GM19023 (cell line): ENCODE measurements around the gene CATSPER4.
"Not testable (repeated sequence)": the region's sequence is repeated elsewhere in the genome, so short reads cannot be mapped to it uniquely, and the experiment has no call there.

ENCODE experiments used
- ATAC-seq: cut with Tn5 transposase; IDR thresholded peaks from one replicate; pipeline ENCODE4 v1.9.1; 2021; ENCODE audit warnings: mild to moderate bottlenecking, moderate library complexity; ENCODE audit not compliant: unreplicated experiment

CATSPER4 gene

GRCh38 chr1:26189331-26189730 lies 1.1 kb upstream of the CATSPER4 start:
- ATAC-seq, result no peak

- no peak for ATAC-seq
These were observed 589 bp upstream of the CATSPER4 start for GRCh38 chr1:26189751-26190275.

DNA sequence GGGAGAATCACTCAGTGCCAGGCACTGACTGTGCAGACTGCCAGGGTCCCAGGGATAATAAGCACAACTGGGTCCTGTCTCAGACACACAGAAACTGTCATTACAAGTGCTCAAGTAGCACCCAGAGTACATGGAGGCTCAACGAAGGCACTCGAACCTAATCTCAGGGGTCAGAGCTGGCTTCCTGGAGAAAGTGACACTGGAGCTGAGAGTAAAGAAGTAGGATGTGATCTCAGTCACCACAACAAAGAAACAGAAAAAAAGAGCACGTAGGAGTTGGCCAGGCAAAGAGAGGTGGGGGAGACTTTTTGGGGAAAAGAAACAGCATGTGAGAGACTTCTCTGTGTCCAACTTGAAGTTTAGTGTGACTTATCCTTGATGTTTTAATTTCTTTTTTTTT lies 1.3 kb downstream of the CATSPER4 start:
- no peak for ATAC-seq

DNA sequence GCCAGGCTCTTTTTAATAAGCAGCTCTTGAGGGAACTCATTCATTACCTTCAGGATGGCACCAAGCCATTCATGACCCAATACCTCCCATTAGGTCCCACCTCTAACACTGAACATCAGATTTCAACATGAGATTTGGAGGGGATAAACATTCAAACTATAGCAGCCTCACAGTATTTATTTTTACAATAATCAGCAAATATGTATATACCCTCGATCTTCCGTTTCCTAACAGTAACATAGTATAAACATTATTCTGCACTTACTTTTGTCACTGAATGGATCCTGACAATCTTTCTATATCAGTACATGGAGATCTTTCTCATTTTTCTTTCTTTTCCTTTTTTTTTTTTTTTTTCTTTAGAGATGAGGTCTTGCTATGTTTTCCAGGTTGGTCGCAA lies 5.4 kb downstream of the CATSPER4 start:
- ATAC-seq, result no peak

- ATAC-seq, result no peak
These were observed 6.9 kb downstream of the CATSPER4 start for GRCh38 chr1:26197301-26197700.

- no peak for ATAC-seq
These were observed 7.4 kb downstream of the CATSPER4 start for GRCh38 chr1:26197813-26198212.

- no peak for ATAC-seq
These were observed 10.0 kb downstream of the CATSPER4 start for GRCh38 chr1:26200413-26200812.

GRCh38 chr1:26203642-26204318 lies 13.4 kb downstream of the CATSPER4 start:
- no peak for ATAC-seq

DNA sequence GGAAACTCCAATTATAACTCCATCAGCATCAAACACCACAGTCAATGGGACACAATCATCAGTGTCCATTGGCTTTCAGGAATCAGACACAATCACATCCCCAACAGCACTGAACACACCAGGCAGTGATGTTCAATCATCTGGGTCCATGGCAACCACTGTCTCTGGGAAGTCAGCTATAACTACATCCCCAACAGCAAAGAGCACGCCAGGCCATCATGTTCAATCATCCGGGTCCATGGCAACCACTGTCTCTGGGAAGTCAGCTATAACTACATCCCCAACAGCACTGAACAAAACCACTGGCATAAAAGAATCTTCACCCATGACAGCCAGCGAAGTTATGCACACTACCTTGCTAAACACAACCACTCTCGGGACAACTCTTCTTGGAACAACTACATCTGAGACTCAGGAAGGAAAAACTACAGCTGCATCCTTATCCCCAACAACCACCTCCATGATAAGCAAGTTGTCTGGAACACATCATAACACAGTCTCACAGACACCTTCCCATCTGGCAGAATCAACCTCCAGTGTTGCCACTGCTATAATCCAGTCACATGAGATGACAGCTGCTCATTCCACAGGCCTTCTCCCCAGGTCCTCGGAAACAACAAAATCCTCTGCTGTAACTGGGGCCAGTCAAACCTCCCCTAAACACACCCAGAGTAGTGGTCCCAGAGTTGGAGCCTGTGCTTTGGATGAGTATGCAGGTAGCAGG lies 19.9 kb downstream of the CATSPER4 start:
- no peak for ATAC-seq

- ATAC-seq, result no peak
These were observed 22.3 kb downstream of the CATSPER4 start for GRCh38 chr1:26212726-26213125.

DNA sequence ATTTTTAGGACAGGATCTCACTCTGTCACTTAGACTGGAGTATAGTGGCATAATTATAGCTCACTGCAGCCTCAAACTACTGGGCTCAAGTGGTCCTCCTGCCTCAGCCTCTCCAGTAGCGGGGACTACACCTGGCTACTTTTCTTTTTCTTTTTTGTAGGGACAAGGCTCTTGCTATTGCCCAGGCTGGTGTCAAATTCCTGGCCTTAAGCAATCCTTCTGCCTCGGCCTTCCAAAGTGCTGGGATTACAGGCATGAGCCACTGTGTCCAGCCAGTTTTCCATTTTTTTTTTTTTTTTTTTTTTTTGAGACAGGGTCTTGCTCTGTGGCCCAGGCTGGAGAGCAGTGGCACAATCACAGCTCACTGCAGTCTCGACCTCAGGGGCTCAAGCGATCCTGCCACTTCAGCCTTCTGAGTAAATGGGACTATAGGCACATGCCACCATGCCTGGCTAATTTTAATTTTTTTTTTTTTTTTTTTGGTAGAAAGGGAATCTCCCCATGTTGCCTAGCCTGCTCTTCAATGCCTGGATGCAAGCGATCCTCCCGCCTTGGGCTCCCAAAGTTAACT lies 23.0 kb downstream of the CATSPER4 start:
- ATAC-seq, result no peak

GRCh38 chr1:26215246-26215645 lies 24.8 kb downstream of the CATSPER4 start:
- no peak for ATAC-seq

- ATAC-seq, result no peak
These were observed 28.6 kb downstream of the CATSPER4 start for GRCh38 chr1:26218906-26219494.

DNA sequence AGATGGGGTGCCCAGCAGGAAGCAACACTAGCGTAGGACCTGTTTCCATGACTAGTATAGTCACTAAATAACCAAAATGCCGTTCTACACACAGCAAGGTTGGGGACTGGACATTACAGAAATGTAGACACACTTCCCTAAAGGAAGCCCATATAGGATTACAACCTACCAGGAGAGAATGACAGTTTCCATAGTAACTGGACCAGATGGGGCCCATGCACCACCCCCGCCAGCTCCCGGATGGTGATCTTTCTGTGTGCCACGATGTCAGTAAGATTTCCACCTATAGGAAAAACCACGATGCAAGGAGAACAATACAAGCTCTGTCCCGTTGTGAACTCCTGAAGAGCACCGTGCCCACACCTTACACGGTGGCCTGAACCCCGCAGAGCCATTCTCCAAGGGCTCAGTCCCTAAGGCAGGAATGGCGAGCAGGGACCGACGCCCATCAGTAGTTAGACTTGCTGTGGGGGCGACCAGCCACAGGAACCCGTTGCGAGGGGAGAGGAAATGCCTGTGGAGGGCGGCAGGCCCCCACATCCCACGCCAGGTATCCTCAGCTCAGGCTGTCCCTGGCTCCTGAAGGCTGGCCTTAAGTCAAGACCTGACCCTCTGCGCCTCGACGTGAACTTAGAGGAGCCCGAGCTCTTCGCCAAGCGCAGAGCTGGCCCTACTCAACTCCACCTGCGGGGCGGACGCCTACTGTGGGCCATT lies 30.0 kb downstream of the CATSPER4 start:
- ATAC-seq, result no peak

DNA sequence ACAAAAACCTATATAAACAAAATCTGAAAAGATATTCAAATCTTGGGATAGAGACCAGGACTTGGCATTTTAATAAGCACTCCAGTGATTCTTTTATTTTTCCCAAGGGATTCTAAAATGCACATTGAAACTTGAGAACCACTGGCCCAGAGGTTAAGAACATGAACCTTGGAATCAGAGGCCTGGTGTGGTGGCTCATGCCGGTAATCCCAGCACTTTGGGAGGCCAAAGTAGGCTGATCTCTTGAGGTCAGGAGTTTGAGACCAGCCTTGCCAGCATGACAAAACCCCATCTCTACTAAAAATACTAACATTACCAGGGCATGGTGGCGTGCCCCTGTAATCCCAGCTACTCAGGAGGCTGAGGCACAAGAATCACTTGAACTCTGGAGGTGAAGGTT lies 30.7 kb downstream of the CATSPER4 start:
- ATAC-seq, result no peak

DNA sequence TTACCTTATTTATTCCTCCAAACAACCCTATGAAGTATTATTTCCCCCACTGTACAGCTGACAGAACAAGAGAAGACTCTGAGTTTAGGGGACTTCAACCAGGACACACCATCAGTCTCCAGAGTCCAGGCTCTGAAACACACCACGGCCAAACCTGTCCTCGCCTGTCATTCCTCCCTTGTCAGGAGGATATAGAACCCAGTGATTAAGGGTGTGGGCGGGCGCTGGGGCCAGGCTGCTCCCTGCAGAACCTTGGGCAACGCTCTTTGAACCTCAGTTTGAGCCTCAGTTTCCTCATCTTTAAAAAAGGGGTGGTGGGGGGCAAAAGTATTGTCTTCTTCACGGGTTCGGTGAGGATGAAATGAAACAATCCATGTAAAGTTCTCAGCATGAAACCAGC lies 34.2 kb downstream of the CATSPER4 start:
- no peak for ATAC-seq

GRCh38 chr1:26225033-26225831 lies 34.8 kb downstream of the CATSPER4 start:
- ATAC-seq, result no peak

GRCh38 chr1:26230682-26231081 lies 40.3 kb downstream of the CATSPER4 start:
- ATAC-seq, result not testable (repeated sequence)

GRCh38 chr1:26233903-26234643 lies 43.7 kb downstream of the CATSPER4 start, which contains the start of gene CEP85:
CEP85 (plus strand) TSS chr1:26234200; CDS start chr1:26239784, 5,584 bp downstream.
- peak; percentile 93 for ATAC-seq
